OCI-LY3 (cell line): ENCODE measurements around the gene SLC29A3.

Experiments used
- H2AFZ ChIP-seq: fragments of 200-600, 300-600 bp; shearing (Covaris generic); 2 replicates; pipeline ENCODE4 v1.6.0; 2014; ENCODE audit warnings: antibody characterized with exemption, low read depth, low read length
- H3K27ac ChIP-seq: fragments of 200-600, 300-600 bp; sonication (generic); 2 replicates; pipeline ENCODE4 v1.5.1; 2014; ENCODE audit warnings: mild to moderate bottlenecking, low read length, moderate library complexity, mixed read lengths
- H3K27me3 ChIP-seq: fragments of 200-600, 300-600 bp; sonication (generic); 2 replicates; pipeline ENCODE4 v1.6.1; 2014; ENCODE audit warnings: low read depth, low read length, mixed read lengths
- H3K36me3 ChIP-seq: fragments of 200-600, 300-600 bp; sonication (generic); replicated peaks from 2 replicates; pipeline ENCODE3; 2014; ENCODE audit warnings: low read depth, low read length, mixed read lengths
- H3K4me1 ChIP-seq: fragments of 300-600, 200-600 bp; sonication (generic); 2 replicates; pipeline ENCODE4 v1.6.1; 2014; ENCODE audit warnings: low read length, mixed read lengths
- H3K4me2 ChIP-seq: fragments of 200-600, 300-600 bp; sonication (generic); 2 replicates; pipeline ENCODE4 v1.6.1; 2014; ENCODE audit warnings: low read length, mixed read lengths
- H3K4me3 ChIP-seq: fragments of 300-600, 200-600 bp; sonication (generic); 2 replicates; pipeline ENCODE4 v1.5.1; 2014; ENCODE audit warnings: antibody characterized with exemption, mild to moderate bottlenecking, low read length, moderate library complexity
- H3K79me2 ChIP-seq: fragments of 300-600, 200-600 bp; shearing (Covaris generic); 2 replicates; pipeline ENCODE4 v1.6.1; 2014; ENCODE audit warnings: mild to moderate bottlenecking, low read length, mixed read lengths
- H3K9ac ChIP-seq: fragments of 300-600, 200-600 bp; shearing (Covaris generic); 2 replicates; pipeline ENCODE4 v1.6.0; 2014; ENCODE audit warnings: mild to moderate bottlenecking, low read length, moderate library complexity
- H3K9me3 ChIP-seq: fragments of 200-600, 300-600 bp; shearing (Covaris generic); 2 replicates; pipeline ENCODE4 v1.6.1; 2014; ENCODE audit warnings: low read length, mixed read lengths; ENCODE audit not compliant: insufficient read depth
- H4K20me1 ChIP-seq: fragments of 200-600, 300-600 bp; sonication (generic); 2 replicates; pipeline ENCODE4 v1.6.1; 2016; ENCODE audit warnings: low read length, mixed read lengths; ENCODE audit not compliant: insufficient read depth
- CTCF ChIP-seq: fragments of 200-600, 300-600 bp; sonication (generic); IDR thresholded peaks from 2 replicates; pipeline ENCODE4 v1.5.1; 2014; ENCODE audit warnings: antibody characterized with exemption, low read length, low read depth
- EZH2phosphoT487 ChIP-seq: fragments of 200-600 bp; shearing (Covaris generic); IDR thresholded peaks from 2 replicates; pipeline ENCODE4 v1.6.1; 2018; ENCODE audit warnings: antibody characterized with exemption, mixed run types, low read depth

SLC29A3 gene

GRCh38 chr10:71278691-71279588, 40.1 kb upstream of the SLC29A3 start:
- no peak overlapping the region for H2AFZ ChIP-seq
- H3K4me2 ChIP-seq: no peak overlapping the region
- no peak overlapping the region for H3K4me3 ChIP-seq
- H3K4me1 ChIP-seq: no peaks in the 10 kb centered on the region
- no peaks in the 10 kb centered on the region for H3K9me3 ChIP-seq
- H3K9ac ChIP-seq: no peak overlapping the region
- H4K20me1 ChIP-seq: no peaks in the 10 kb centered on the region
- no peaks in the 10 kb centered on the region for H3K27me3 ChIP-seq
- no peak overlapping the region for H3K27ac ChIP-seq
- no peak for TF ChIP-seq CTCF
- H3K79me2 ChIP-seq: no peaks in the 10 kb centered on the region
- H3K36me3 ChIP-seq: no peaks in the 10 kb centered on the region

GRCh38 chr10:71279590-71280170, 39.4 kb upstream of the SLC29A3 start:
- H3K27ac ChIP-seq: no peak overlapping the region
- no peaks in the 10 kb centered on the region for H3K36me3 ChIP-seq
- TF ChIP-seq EZH2phosphoT487: no peak
- TF ChIP-seq CTCF: no peak
- no peaks in the 10 kb centered on the region for H3K9me3 ChIP-seq
- H2AFZ ChIP-seq: no peak overlapping the region
- H4K20me1 ChIP-seq: no peaks in the 10 kb centered on the region
- H3K27me3 ChIP-seq: no peaks in the 10 kb centered on the region
- no peak overlapping the region for H3K4me2 ChIP-seq
- no peaks in the 10 kb centered on the region for H3K79me2 ChIP-seq
- H3K9ac ChIP-seq: no peak overlapping the region
- no peak overlapping the region for H3K4me3 ChIP-seq
- H3K4me1 ChIP-seq: no peaks in the 10 kb centered on the region

GRCh38 chr10:71280216-71280615, 38.8 kb upstream of the SLC29A3 start:
- Histone ChIP-seq H3K9ac (no peak overlapping the region), H3K4me2 (no peak overlapping the region), H3K27ac (no peak overlapping the region)

More at GRCh38 chr10:71280216-71280615, 38.8 kb upstream of the SLC29A3 start:
- Histone ChIP-seq H2AFZ (no peak overlapping the region), H3K4me1 (no peaks in the 10 kb centered on the region), H3K79me2 (no peaks in the 10 kb centered on the region), H3K9me3 (no peaks in the 10 kb centered on the region), H4K20me1 (no peaks in the 10 kb centered on the region), H3K27me3 (no peaks in the 10 kb centered on the region), H3K36me3 (no peaks in the 10 kb centered on the region), H3K4me3 (no peak overlapping the region)
- TF ChIP-seq CTCF: no peak
- TF ChIP-seq EZH2phosphoT487: no peak
